ENCODE results near the gene EIF4E.

EIF4E gene

GRCh38 chr4:98909646-98910401 is 19.1 kb downstream of the EIF4E start:
- Histone ChIP-seq H3K36me3 (no peaks in the 10 kb centered on the region), H3K4me1 (peaks cover 0 to 56% (median 10%) of the 10 kb centered on the region in 4 donors), H3K27ac (no peak overlapping the region), H3K4me3 (no peak overlapping the region), H3K9me3 (no peaks in the 10 kb centered on the region), H3K27me3 (no peaks in the 10 kb centered on the region)
- TF ChIP-seq CTCF (IDR thresholded peaks at IDR 0.05): no peak
- DNase-seq: no peak
- intact Hi-C loops (cut with DNase I; ENCODE audit: low total_unique reads): no loop called here

- intact Hi-C loops (cut with DNase I; ENCODE audit: low total_unique reads): no loop called here
- peaks cover 0 to 46% (median 10%) of the 10 kb centered on the region in 4 donors for H3K4me1 ChIP-seq
- H3K4me3 ChIP-seq: no peak overlapping the region
- no peaks in the 10 kb centered on the region for H3K9me3 ChIP-seq
- no peak for DNase-seq
- H3K27ac ChIP-seq: no peak overlapping the region
- no peaks in the 10 kb centered on the region for H3K27me3 ChIP-seq
- no peak for TF ChIP-seq CTCF (IDR thresholded peaks at IDR 0.05)
- no peaks in the 10 kb centered on the region for H3K36me3 ChIP-seq
Observed at GRCh38 chr4:98908703-98909262, 20.1 kb downstream of the EIF4E start.

GRCh38 chr4:98908182-98908581 is 20.8 kb downstream of the EIF4E start:
- intact Hi-C loops (cut with DNase I; ENCODE audit: low total_unique reads): no loop called here
- H3K27me3 ChIP-seq: no peaks in the 10 kb centered on the region
- H3K36me3 ChIP-seq: no peaks in the 10 kb centered on the region
- H3K9me3 ChIP-seq: no peaks in the 10 kb centered on the region
- no peak for TF ChIP-seq CTCF (IDR thresholded peaks at IDR 0.05)
- DNase-seq: no peak
- peaks cover 0 to 51% (median 10%) of the 10 kb centered on the region in 4 donors for H3K4me1 ChIP-seq
- no peak overlapping the region for H3K27ac ChIP-seq
- H3K4me3 ChIP-seq: no peak overlapping the region

GRCh38 chr4:98905839-98906238 is 23.1 kb downstream of the EIF4E start:
- H3K4me1 ChIP-seq: peaks cover 0 to 48% (median 10%) of the 10 kb centered on the region in 4 donors
- intact Hi-C loops (cut with DNase I; ENCODE audit: low total_unique reads): no loop called here

GRCh38 chr4:98905297-98905696 is 23.6 kb downstream of the EIF4E start:
- intact Hi-C loops (cut with DNase I; ENCODE audit: low total_unique reads): no loop called here

More at GRCh38 chr4:98905839-98906238, 23.1 kb downstream of the EIF4E start:
- Histone ChIP-seq H3K4me3 (no peak overlapping the region), H3K9me3 (no peaks in the 10 kb centered on the region), H3K27me3 (no peaks in the 10 kb centered on the region), H3K27ac (no peak overlapping the region), H3K36me3 (peaks cover 7 to 10% (median 7%) of the 10 kb centered on the region in 3 donors)
- DNase-seq: no peak
- TF ChIP-seq CTCF (IDR thresholded peaks at IDR 0.05): no peak

More at GRCh38 chr4:98905297-98905696, 23.6 kb downstream of the EIF4E start:
- Histone ChIP-seq H3K4me3 (no peak overlapping the region), H3K36me3 (peaks cover 11 to 14% (median 12%) of the 10 kb centered on the region in 3 donors), H3K27me3 (no peaks in the 10 kb centered on the region), H3K4me1 (peaks cover 0 to 44% (median 8%) of the 10 kb centered on the region in 4 donors), H3K27ac (no peak overlapping the region), H3K9me3 (no peaks in the 10 kb centered on the region)
- no peak for TF ChIP-seq CTCF (IDR thresholded peaks at IDR 0.05)
- no peak for DNase-seq

All from tibial artery (tissue), 4 donors.